Motor neuron (in vitro differentiated cells): Measurements from ENCODE around the gene PTCH2. TPM values are rescaled to one million over a fixed set of nuclear protein-coding genes. Genes with fewer than 3 reads are reported as not detected.

ENCODE experiments used
- ATAC-seq, 8 experiments: fragments of 200-7000 bp; cut with Tn5 transposase; replicated peaks in 6 of 8; 2 replicates each; pipeline ENCODE4 v1.8.0; 2021; ENCODE audit warnings: mild to moderate bottlenecking in 8 of 8, moderate library complexity in 8 of 8
- H3K27ac ChIP-seq, 2 donors: fragments of 250-450 bp; sonication (Bioruptor Pico); 2 replicates each; pipeline ENCODE4 v1.9.0; 2021; ENCODE audit warnings: antibody characterized with exemption in 2 of 2, mild to moderate bottlenecking in 2 of 2, moderate library complexity in 1 of 2
- H3K4me1 ChIP-seq, 2 donors: fragments of 250-450 bp; sonication (Bioruptor Pico); replicated peaks in 1 of 2; 2 replicates each; pipeline ENCODE4 v1.6.1; 2021; ENCODE audit warnings: antibody characterized with exemption in 2 of 2, mild to moderate bottlenecking in 2 of 2, moderate library complexity in 1 of 2
- H3K4me3 ChIP-seq, 5 donors: fragments of 250-450 bp; sonication (Bioruptor Pico); 2 replicates each; pipeline ENCODE4 v1.9.0; 2021; ENCODE audit warnings: antibody characterized with exemption in 5 of 5, mild to moderate bottlenecking in 5 of 5, moderate library complexity in 4 of 5
- WGBS, 10 experiments: fragments of 450-650 bp; shearing (Covaris generic); methylation state at CpG; one replicate each; pipeline ENCODE4 v1.0.0; 2022; 5-methylcytosine and 5-hydroxymethylcytosine counted together
- in situ Hi-C, 9 experiments: fragments of 400-800 bp; cut with MboI; loops; one replicate each; pipeline ENCODE4 v1.15.0; 2021; ENCODE audit warnings: low sequenced_read_pairs in 9 of 9, low pct_unique_long_range_greater_than_20kb in 2 of 9; ENCODE audit not compliant: unreplicated experiment in 9 of 9
- total RNA-seq, 8 experiments: library from RNA; unstranded; fragments of 300-600 nt; gene quantifications; 2 replicates each; pipeline versions ENCODE4 v1.2.3 to v1.2.4, GENCODE V29; 2022

The PTCH2 gene
- total RNA-seq: 1 to 10 TPM in 7 of 8 experiments, under 1 TPM in 1; 0.81 to 3.0 (median 2.2) TPM

- in situ Hi-C loops: loop anchor here in 3 of 9 experiments (25.0 kb wide), 3 partner anchors 144 to 469 kb away; partner anchors contain the start of genes EIF2B3 (in 1 of the 3), HECTD3 (in 1 of the 3) and UROD (in 1 of the 3)
- peak within 1 kb of the TSS; percentile 44 to 54 (median 48) for H3K4me3 ChIP-seq
- H3K27ac ChIP-seq: peak within 1 kb of the TSS; percentile 8 to 67
- peak; percentile 43 to 97 (median 96) for ATAC-seq
- H3K4me1 ChIP-seq: peaks cover 0 to 14% of the 10 kb centered on the region in 2 donors
- WGBS, 10 experiments: 0 to 4% (median 3%) methylated on average over 1 to 13 of the region's 72 CpGs; no CpG with 5 or more reads in 7 of the 10 experiments
Observed at GRCh38 chr1:44842862-44843655, at the start of gene PTCH2. TSS of gene PTCH2 (minus strand) at chr1:44843253. CDS start at chr1:44842932, 321 bp downstream.

- in situ Hi-C loops: no loop called here
- no peak overlapping the region for H3K4me3 ChIP-seq
- H3K4me1 ChIP-seq: no peaks in the 10 kb centered on the region
- 85 to 100% (median 92%) methylated on average over 2 to 3 of the region's 3 CpGs; no CpG with 5 or more reads in 2 of the 10 experiments for WGBS, 10 experiments
- H3K27ac ChIP-seq: no peak overlapping the region
- no peak for ATAC-seq
Observed at GRCh38 chr1:44890007-44890406, 47.0 kb upstream of the PTCH2 start.

DNA sequence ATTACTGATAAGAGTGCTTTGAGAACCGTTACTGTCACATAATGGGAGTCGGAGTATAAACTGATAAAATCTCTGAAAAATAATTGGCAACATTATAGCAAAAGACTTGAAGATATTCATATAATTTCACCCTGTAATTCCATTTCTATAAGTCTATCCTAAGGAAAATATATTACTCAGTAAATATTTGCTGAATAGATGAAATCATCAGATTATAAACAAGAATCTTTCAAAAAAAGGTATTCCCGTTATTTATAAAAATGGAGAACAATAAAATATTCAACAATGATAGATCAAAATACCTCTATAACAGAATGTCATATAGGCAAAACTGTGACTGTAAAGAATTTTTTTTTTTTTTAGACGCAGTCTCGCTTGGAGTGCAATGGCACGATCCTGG, 42.4 kb upstream of the PTCH2 start:
- 75 to 100% (median 95%) methylated on average over 3 to 6 of the region's 6 CpGs for WGBS, 10 experiments
- no peak overlapping the region for H3K4me3 ChIP-seq
- in situ Hi-C loops: no loop called here
- peaks cover 0 to 3% of the 10 kb centered on the region in 2 donors for H3K4me1 ChIP-seq
- ATAC-seq: no peak
- no peak overlapping the region for H3K27ac ChIP-seq

GRCh38 chr1:44884746-44885145, 41.7 kb upstream of the PTCH2 start:
- Histone ChIP-seq H3K27ac (no peak overlapping the region), H3K4me3 (no peak overlapping the region), H3K4me1 (peaks cover 0 to 3% of the 10 kb centered on the region in 2 donors)
- in situ Hi-C loops: no loop called here
- ATAC-seq: peak in 5 of 8 experiments; percentile 30 to 86 (median 40)
- 18 to 61% (median 50%) methylated on average over 1 to 2 of the region's 2 CpGs; no CpG with 5 or more reads in 1 of the 10 experiments for WGBS, 10 experiments

- in situ Hi-C loops: no loop called here
- peaks cover 0 to 3% of the 10 kb centered on the region in 2 donors for H3K4me1 ChIP-seq
- no peak overlapping the region for H3K4me3 ChIP-seq
- peak in 1 of 8 experiments; percentile 83 for ATAC-seq
- no peak overlapping the region for H3K27ac ChIP-seq
- 83 to 100% (median 94%) methylated on average over 1 to 7 of the region's 7 CpGs; no CpG with 5 or more reads in 2 of the 10 experiments for WGBS, 10 experiments
Observed at GRCh38 chr1:44881011-44881632, 38.1 kb upstream of the PTCH2 start.

DNA sequence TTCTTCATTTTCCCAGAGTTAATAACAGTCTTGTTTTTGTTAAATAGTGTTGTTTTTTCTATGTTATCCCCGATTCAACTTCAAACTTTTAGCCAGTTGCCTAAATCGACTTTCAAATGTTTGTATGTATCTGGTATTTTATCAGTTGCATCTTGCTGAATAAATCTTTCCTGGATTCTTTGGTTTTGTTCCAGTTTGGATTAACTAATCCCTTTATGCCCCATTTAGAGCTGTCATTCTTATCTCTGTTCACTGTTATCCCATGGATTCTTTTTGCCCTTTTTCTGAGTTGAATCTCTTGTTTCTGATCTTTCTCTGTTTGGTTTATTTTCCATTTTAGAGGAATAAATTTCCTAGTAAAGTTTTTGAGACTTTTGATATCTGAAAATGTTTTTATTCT, 31.1 kb upstream of the PTCH2 start:
- ATAC-seq: no peak
- WGBS, 10 experiments: 56 to 100% (median 93%) methylated on average over 2 of the region's 2 CpGs
- in situ Hi-C loops: no loop called here

GRCh38 chr1:44870096-44870495, 27.0 kb upstream of the PTCH2 start:
- no peak for ATAC-seq
- Histone ChIP-seq H3K4me1 (no peaks in the 10 kb centered on the region), H3K4me3 (no peak overlapping the region), H3K27ac (no peak overlapping the region)
- in situ Hi-C loops: no loop called here
- WGBS, 10 experiments: 86 to 100% (median 100%) methylated on average over 1 to 4 of the region's 4 CpGs; no CpG with 5 or more reads in 1 of the 10 experiments

More for the DNA sequence above, 31.1 kb upstream of the PTCH2 start:
- Histone ChIP-seq H3K4me3 (no peak overlapping the region), H3K27ac (no peak overlapping the region), H3K4me1 (no peaks in the 10 kb centered on the region)

- in situ Hi-C loops: no loop called here
- Histone ChIP-seq H3K4me3 (no peak overlapping the region), H3K27ac (no peak overlapping the region), H3K4me1 (no peaks in the 10 kb centered on the region)
- no peak for ATAC-seq
- 60 to 100% (median 97%) methylated on average over 1 to 9 of the region's 10 CpGs; no CpG with 5 or more reads in 2 of the 10 experiments for WGBS, 10 experiments
Observed at GRCh38 chr1:44867801-44868200, 24.7 kb upstream of the PTCH2 start.

DNA sequence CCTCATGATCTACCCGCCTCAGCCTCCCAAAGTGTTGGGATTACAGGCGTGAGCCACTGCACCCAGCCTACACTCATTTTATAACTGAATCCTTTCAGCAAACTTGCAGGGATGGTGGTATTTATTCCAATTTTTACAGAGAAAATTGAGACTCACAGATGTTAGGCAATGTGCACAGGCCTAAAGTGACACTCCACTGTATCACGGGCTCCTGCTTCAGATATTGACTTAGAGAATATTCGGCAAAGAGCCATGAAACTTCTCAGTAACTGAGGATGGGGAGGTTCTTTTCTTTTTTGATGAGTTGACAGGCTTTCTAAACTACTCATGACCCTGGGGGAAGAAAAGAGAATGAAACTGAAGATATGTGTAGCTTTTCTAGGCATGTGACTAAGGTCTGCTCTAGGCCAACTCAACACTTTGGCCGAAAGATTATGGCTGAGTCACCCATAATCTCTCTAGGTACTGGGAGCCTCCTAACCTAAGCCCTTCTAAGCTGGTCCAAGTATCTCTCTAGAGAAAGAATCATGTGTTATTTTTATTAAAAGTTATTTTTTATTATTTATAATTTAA, 19.9 kb upstream of the PTCH2 start:
- 67 to 100% (median 98%) methylated on average over 2 to 5 of the region's 5 CpGs; no CpG with 5 or more reads in 2 of the 10 experiments for WGBS, 10 experiments
- Histone ChIP-seq H3K4me3 (no peak overlapping the region), H3K27ac (no peak overlapping the region), H3K4me1 (no peaks in the 10 kb centered on the region)
- peak in 2 of 8 experiments; percentile 48 to 50 for ATAC-seq
- in situ Hi-C loops: no loop called here

DNA sequence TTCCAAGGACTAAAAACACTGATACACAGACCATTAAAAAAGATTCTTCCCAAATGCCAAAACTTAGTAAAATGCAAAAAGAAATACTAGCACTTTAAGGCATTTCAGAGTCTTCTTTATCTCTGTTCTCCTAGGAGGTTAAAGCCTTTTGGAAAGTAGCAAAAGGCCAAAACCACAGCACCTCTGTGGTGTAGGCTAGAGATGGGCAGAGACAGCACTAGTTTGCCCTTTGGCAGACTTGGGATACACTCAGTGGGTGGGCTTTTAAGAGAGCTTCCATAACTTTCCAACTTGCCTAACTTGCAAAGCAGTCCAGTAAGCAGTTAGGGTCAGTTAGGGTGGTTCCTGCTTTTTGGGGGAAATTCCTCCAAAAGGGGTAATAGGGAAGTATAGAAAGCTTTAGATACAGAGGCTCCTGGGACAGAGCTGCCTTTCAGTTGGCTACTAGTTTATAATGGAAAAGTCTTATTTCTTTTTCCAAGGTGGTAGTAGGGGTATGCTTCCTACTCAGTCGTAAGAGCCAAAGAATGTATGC, 17.9 kb upstream of the PTCH2 start:
- ATAC-seq: no peak
- Histone ChIP-seq H3K4me3 (no peak overlapping the region), H3K4me1 (no peaks in the 10 kb centered on the region), H3K27ac (no peak overlapping the region)
- WGBS, 10 experiments: 78 to 100% (median 100%) methylated on average over 1 of the region's 1 CpG; no CpG with 5 or more reads in 5 of the 10 experiments
- in situ Hi-C loops: no loop called here

DNA sequence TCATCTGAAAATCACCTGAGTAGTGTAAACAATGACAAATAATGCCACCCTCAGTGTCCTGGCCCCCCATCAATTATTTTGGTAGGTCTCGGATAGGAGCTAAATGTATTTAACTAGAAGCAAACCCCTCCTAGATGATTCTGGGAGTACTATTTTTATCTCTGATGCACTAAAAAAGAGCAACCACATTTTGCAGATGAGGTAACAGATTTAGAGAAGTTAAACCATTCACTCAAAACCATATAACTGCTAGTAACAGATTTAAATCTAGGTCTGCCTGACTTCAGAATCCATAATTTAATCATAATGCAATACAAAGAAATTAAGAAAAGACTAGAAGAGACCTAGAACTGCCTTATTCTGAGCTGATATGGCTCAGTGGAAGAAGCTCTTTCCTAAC, 17.3 kb upstream of the PTCH2 start:
- 88 to 100% (median 100%) methylated on average over 1 of the region's 1 CpG; no CpG with 5 or more reads in 4 of the 10 experiments for WGBS, 10 experiments
- H3K27ac ChIP-seq: no peak overlapping the region
- no peaks in the 10 kb centered on the region for H3K4me1 ChIP-seq
- H3K4me3 ChIP-seq: no peak overlapping the region
- no peak for ATAC-seq
- in situ Hi-C loops: no loop called here

GRCh38 chr1:44857446-44857845, 14.4 kb upstream of the PTCH2 start:
- WGBS, 10 experiments: 80 to 100% (median 96%) methylated on average over 1 to 6 of the region's 7 CpGs; no CpG with 5 or more reads in 4 of the 10 experiments
- in situ Hi-C loops: no loop called here
- H3K4me3 ChIP-seq: no peak overlapping the region
- no peak overlapping the region for H3K27ac ChIP-seq
- H3K4me1 ChIP-seq: no peaks in the 10 kb centered on the region
- no peak for ATAC-seq

DNA sequence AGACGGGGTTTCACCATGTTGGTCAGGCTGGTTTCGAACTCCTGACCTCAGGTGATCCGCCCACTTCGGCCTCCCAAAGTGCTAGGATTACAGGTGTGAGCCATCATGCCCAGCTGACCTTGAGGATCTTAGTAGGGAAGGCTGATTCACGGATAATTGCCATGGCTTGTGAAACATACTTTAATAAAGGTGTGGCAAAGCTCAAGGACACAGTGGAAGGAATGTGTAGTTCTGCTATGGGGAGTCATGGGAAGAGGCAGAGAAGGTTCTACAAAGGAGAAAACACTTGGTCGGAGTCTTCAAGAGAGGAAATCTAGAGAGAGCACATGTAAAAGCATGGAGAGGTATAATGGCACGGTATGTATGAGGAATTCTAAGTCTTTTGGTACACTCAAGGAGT, 12.7 kb upstream of the PTCH2 start:
- no peak for ATAC-seq
- H3K4me1 ChIP-seq: no peaks in the 10 kb centered on the region

More for the DNA sequence above, 12.7 kb upstream of the PTCH2 start:
- in situ Hi-C loops: no loop called here
- no peak overlapping the region for H3K4me3 ChIP-seq
- WGBS, 10 experiments: 62 to 100% (median 96%) methylated on average over 2 to 6 of the region's 7 CpGs; no CpG with 5 or more reads in 2 of the 10 experiments
- no peak overlapping the region for H3K27ac ChIP-seq
